Measurements from ENCODE around the gene TNIP2.

- TF ChIP-seq POLR2A (IDR thresholded peaks at IDR 0.05) (no peak), CTCF (IDR thresholded peaks at IDR 0.05) (no peak)
Measured at GRCh38 chr4:2712261-2712842, 43.8 kb downstream of the TNIP2 start.
